HCT116 (cell line): Measurements from ENCODE around the gene PFKFB3. TPM values are rescaled to one million over a fixed set of nuclear protein-coding genes. Genes with fewer than 3 reads are reported as not detected.

Experiments used
- ATAC-seq: fragments of 200-7000 bp; cut with Tn5 transposase; 2 replicates; pipeline ENCODE4 v1.9.1; 2020; ENCODE audit warnings: mild to moderate bottlenecking, moderate library complexity
- BruUV-seq: library from RNA; stranded (reverse); fragments of 400-500 nt; replicated peaks from 2 replicates; lab custom pipeline; 2021; lab: Mats Ljungman, UMichigan
- CTCF ChIA-PET: fragments of 300-600 bp; sonication (Branson Sonifier 250); formaldehyde crosslinking; loops from one replicate; lab custom pipeline; 2021; ENCODE audit warnings: antibody characterized with exemption; lab: Charles Lee
- POLR2A ChIA-PET: fragments of 300-600, 350-600 bp; sonication (Branson Sonifier 250); formaldehyde crosslinking; loops from one replicate; lab custom pipeline; 2021; ENCODE audit warnings: antibody characterized with exemption; lab: Charles Lee
- RAD21 ChIA-PET, 2 experiments: fragments of 300-600 bp; sonication (Branson Sonifier 250); formaldehyde crosslinking; loops; one replicate each; lab custom pipeline; 2023; ENCODE audit warnings: low total read pairs in 2 of 2; ENCODE audit not compliant: uncharacterized antibody in 2 of 2, unreplicated experiment in 2 of 2, low non-redundant PET in 1 of 2; lab: Charles Lee
- DNase-seq: peaks from one replicate; pipeline ENCODE4 v3.0.0-alpha.2; 2010; ENCODE audit warnings: low read depth, low spot score
- H2AFZ ChIP-seq: fragments of 200-600 bp; shearing (Covaris generic), sonication (generic); 2 replicates; pipeline ENCODE4 v1.6.1; 2017; ENCODE audit warnings: low read depth, mixed run types, mixed read lengths, antibody characterized with exemption, low read length; ENCODE audit not compliant: poor library complexity, severe bottlenecking
- H3K27ac ChIP-seq: 2 replicates; pipeline ENCODE4 v1.5.1; 2012; ENCODE audit warnings: low read depth, low read length
- H3K27me3 ChIP-seq: fragments of 200-600 bp; sonication (generic); 2 replicates; pipeline ENCODE4 v1.6.1; 2016; ENCODE audit warnings: mixed run types, low read length, mixed read lengths; ENCODE audit not compliant: insufficient read depth
- H3K36me3 ChIP-seq, 2 experiments: fragments of 200-500 bp in 1 of 2; fragments of 200-600 bp in 1 of 2; sonication (Bioruptor generic) in 1 of 2; sonication (generic) in 1 of 2; 2 replicates each; pipeline versions ENCODE4 v1.5.1 to v1.6.1; 2014 to 2016; ENCODE audit warnings: low read length in 2 of 2, inconsistent platforms in 1 of 2, mixed read lengths in 1 of 2, mixed run types in 1 of 2; ENCODE audit not compliant: insufficient read depth in 2 of 2, control insufficient read depth in 1 of 2
- H3K4me1 ChIP-seq, 2 experiments: fragments of 200-600 bp in 1 of 2; sonication (generic) in 1 of 2; 2 replicates each; pipeline versions ENCODE4 v1.5.1 to v1.6.1; 2012 to 2017; ENCODE audit warnings: low read length in 2 of 2, inconsistent platforms in 1 of 2, mild to moderate bottlenecking in 1 of 2, mixed read lengths in 1 of 2, mixed run types in 1 of 2, moderate library complexity in 1 of 2; ENCODE audit not compliant: insufficient read depth in 2 of 2, control insufficient read depth in 1 of 2
- H3K4me2 ChIP-seq: fragments of 200-600 bp; sonication (generic); 2 replicates; pipeline ENCODE4 v1.6.1; 2017; ENCODE audit warnings: mixed run types, low read length, mixed read lengths
- H3K4me3 ChIP-seq, 2 experiments: fragments of 200-600 bp in 1 of 2; sonication (generic) in 1 of 2; replicated peaks in 1 of 2; 2 replicates each; pipeline ENCODE4 v1.5.1; 2011 to 2016; ENCODE audit warnings: low read length in 2 of 2, control low read depth in 1 of 2, low read depth in 1 of 2, mild to moderate bottlenecking in 1 of 2, mixed read lengths in 1 of 2, mixed run types in 1 of 2
- H3K79me2 ChIP-seq: fragments of 200-600 bp; sonication (generic); 2 replicates; pipeline ENCODE4 v1.6.1; 2017; ENCODE audit warnings: mild to moderate bottlenecking, mixed run types, low read length, moderate library complexity, mixed read lengths; ENCODE audit not compliant: insufficient read depth
- H3K9ac ChIP-seq: fragments of 200-600 bp; sonication (generic); 2 replicates; pipeline ENCODE4 v1.6.1; 2016; ENCODE audit warnings: low read length, mixed read lengths
- H3K9me2 ChIP-seq: fragments of 200-600 bp; sonication (generic), shearing (Covaris generic); 2 replicates; pipeline ENCODE4 v1.6.1; 2017; ENCODE audit warnings: mixed run types, mild to moderate bottlenecking, moderate library complexity; ENCODE audit not compliant: insufficient read depth
- H3K9me3 ChIP-seq, 2 experiments: fragments of 200-500 bp in 1 of 2; fragments of 200-600 bp in 1 of 2; sonication (Bioruptor generic) in 1 of 2; sonication (generic) in 1 of 2; 2 replicates each; pipeline ENCODE4 v1.6.1; 2014 to 2017; ENCODE audit warnings: low read length in 2 of 2, mixed read lengths in 2 of 2, inconsistent platforms in 1 of 2, low read depth in 1 of 2, mild to moderate bottlenecking in 1 of 2, mixed run types in 1 of 2, moderate library complexity in 1 of 2; ENCODE audit not compliant: control insufficient read depth in 1 of 2, insufficient read depth in 1 of 2
- H4K20me1 ChIP-seq: fragments of 200-600 bp; sonication (generic), shearing (Covaris generic); 2 replicates; pipeline ENCODE4 v1.6.1; 2017; ENCODE audit warnings: mixed run types, mild to moderate bottlenecking, moderate library complexity; ENCODE audit not compliant: insufficient read depth
- EGR1 ChIP-seq: IDR thresholded peaks from 2 replicates; pipeline ENCODE4 v1.6.1; 2012; ENCODE audit warnings: low read depth
- EZH2 ChIP-seq: fragments of 200-600 bp; sonication (generic); IDR thresholded peaks from 2 replicates; pipeline ENCODE4 v1.6.1; 2017; ENCODE audit warnings: antibody characterized with exemption, mixed run types
- RAD21 ChIP-seq: IDR thresholded peaks from 2 replicates; pipeline ENCODE4 v1.6.1; 2012; ENCODE audit warnings: low read depth, mild to moderate bottlenecking
- ZNF274 ChIP-seq: fragments of 200-500 bp; sonication (Bioruptor generic); IDR thresholded peaks from 2 replicates; pipeline ENCODE4 v1.6.1; 2014; ENCODE audit warnings: mild to moderate bottlenecking, low read depth, low read length, inconsistent platforms
- intact Hi-C: fragments of 100-400 bp; cut with micrococcal nuclease; formaldehyde crosslinking; loops from 2 replicates; pipeline ENCODE4 v1.10.0; 2022
- total RNA-seq: library from RNA; stranded (reverse); gene quantifications from one replicate; pipeline ENCODE4 v1.2.1, GENCODE V29; 2021; ENCODE audit not compliant: unreplicated experiment
- TF ChIP-seq, protein P1 (sequence below): IDR thresholded peaks from 2 replicates; pipeline ENCODE4 v1.6.1; 2011; ENCODE audit warnings: mild to moderate bottlenecking, low read length, moderate library complexity; ENCODE audit not compliant: insufficient replicate concordance; ENCODE audit errors: extremely low read depth

PFKFB3 gene
- total RNA-seq, 1 experiment from 2014 or later: 50.8 TPM

- TF ChIP-seq, protein P1, sequence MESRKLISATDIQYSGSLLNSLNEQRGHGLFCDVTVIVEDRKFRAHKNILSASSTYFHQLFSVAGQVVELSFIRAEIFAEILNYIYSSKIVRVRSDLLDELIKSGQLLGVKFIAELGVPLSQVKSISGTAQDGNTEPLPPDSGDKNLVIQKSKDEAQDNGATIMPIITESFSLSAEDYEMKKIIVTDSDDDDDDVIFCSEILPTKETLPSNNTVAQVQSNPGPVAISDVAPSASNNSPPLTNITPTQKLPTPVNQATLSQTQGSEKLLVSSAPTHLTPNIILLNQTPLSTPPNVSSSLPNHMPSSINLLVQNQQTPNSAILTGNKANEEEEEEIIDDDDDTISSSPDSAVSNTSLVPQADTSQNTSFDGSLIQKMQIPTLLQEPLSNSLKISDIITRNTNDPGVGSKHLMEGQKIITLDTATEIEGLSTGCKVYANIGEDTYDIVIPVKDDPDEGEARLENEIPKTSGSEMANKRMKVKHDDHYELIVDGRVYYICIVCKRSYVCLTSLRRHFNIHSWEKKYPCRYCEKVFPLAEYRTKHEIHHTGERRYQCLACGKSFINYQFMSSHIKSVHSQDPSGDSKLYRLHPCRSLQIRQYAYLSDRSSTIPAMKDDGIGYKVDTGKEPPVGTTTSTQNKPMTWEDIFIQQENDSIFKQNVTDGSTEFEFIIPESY: no peak
- TF ChIP-seq RAD21: no peak
Observed at GRCh38 chr10:6225263-6225814, 22.6 kb downstream of the PFKFB3 start (continued).

- intact Hi-C loops: no loop called here
- Histone ChIP-seq H3K4me3 (no peak overlapping the region), H3K27me3 (no peaks in the 10 kb centered on the region), H3K27ac (no peak overlapping the region), H3K9ac (no peak overlapping the region), H3K4me1 (peaks cover 12 to 15% of the 10 kb centered on the region in 2 experiments; a peak in 3 of 4 replicates), H3K79me2 (no peaks in the 10 kb centered on the region), H3K4me2 (no peak overlapping the region), H3K36me3 (peaks cover 12 to 22% of the 10 kb centered on the region in 2 experiments; a peak in 3 of 4 replicates), H3K9me2 (no peaks in the 10 kb centered on the region), H2AFZ (no peak overlapping the region), H4K20me1 (no peaks in the 10 kb centered on the region), H3K9me3 (no peaks in the 10 kb centered on the region)
- no peak for TF ChIP-seq EZH2
- TF ChIP-seq EGR1: no peak
- TF ChIP-seq ZNF274: no peak
- TF ChIP-seq, protein P1: no peak
- TF ChIP-seq RAD21: no peak
- CTCF ChIA-PET: no interaction called here
- RAD21 ChIA-PET: no interaction called here
- BruUV-seq: no TSS peak
- POLR2A ChIA-PET: no interaction called here
- no peak for DNase-seq
- ATAC-seq: no peak
Observed at GRCh38 chr10:6226216-6226615, 23.5 kb downstream of the PFKFB3 start.
